HCT116 (cell line): Measurements from ENCODE around the gene RASSF5. TPM values are rescaled to one million over a fixed set of nuclear protein-coding genes. Genes with fewer than 3 reads are reported as not detected.

ENCODE experiments used
- ATAC-seq: fragments of 200-7000 bp; cut with Tn5 transposase; 2 replicates; pipeline ENCODE4 v1.9.1; 2020; ENCODE audit warnings: mild to moderate bottlenecking, moderate library complexity
- BruUV-seq: library from RNA; stranded (reverse); fragments of 400-500 nt; replicated peaks from 2 replicates; lab custom pipeline; 2021; lab: Mats Ljungman, UMichigan
- CTCF ChIA-PET: fragments of 300-600 bp; sonication (Branson Sonifier 250); formaldehyde crosslinking; loops from one replicate; lab custom pipeline; 2021; ENCODE audit warnings: antibody characterized with exemption; lab: Charles Lee
- POLR2A ChIA-PET: fragments of 300-600, 350-600 bp; sonication (Branson Sonifier 250); formaldehyde crosslinking; loops from one replicate; lab custom pipeline; 2021; ENCODE audit warnings: antibody characterized with exemption; lab: Charles Lee
- RAD21 ChIA-PET, 2 experiments: fragments of 300-600 bp; sonication (Branson Sonifier 250); formaldehyde crosslinking; loops; one replicate each; lab custom pipeline; 2023; ENCODE audit warnings: low total read pairs in 2 of 2; ENCODE audit not compliant: uncharacterized antibody in 2 of 2, unreplicated experiment in 2 of 2, low non-redundant PET in 1 of 2; lab: Charles Lee
- DNase-seq: peaks from one replicate; pipeline ENCODE4 v3.0.0-alpha.2; 2010; ENCODE audit warnings: low read depth, low spot score
- H2AFZ ChIP-seq: fragments of 200-600 bp; shearing (Covaris generic), sonication (generic); 2 replicates; pipeline ENCODE4 v1.6.1; 2017; ENCODE audit warnings: low read depth, mixed run types, mixed read lengths, antibody characterized with exemption, low read length; ENCODE audit not compliant: poor library complexity, severe bottlenecking
- H3K27ac ChIP-seq: 2 replicates; pipeline ENCODE4 v1.5.1; 2012; ENCODE audit warnings: low read depth, low read length
- H3K27me3 ChIP-seq: fragments of 200-600 bp; sonication (generic); 2 replicates; pipeline ENCODE4 v1.6.1; 2016; ENCODE audit warnings: mixed run types, low read length, mixed read lengths; ENCODE audit not compliant: insufficient read depth
- H3K36me3 ChIP-seq, 2 experiments: fragments of 200-500 bp in 1 of 2; fragments of 200-600 bp in 1 of 2; sonication (Bioruptor generic) in 1 of 2; sonication (generic) in 1 of 2; 2 replicates each; pipeline versions ENCODE4 v1.5.1 to v1.6.1; 2014 to 2016; ENCODE audit warnings: low read length in 2 of 2, inconsistent platforms in 1 of 2, mixed read lengths in 1 of 2, mixed run types in 1 of 2; ENCODE audit not compliant: insufficient read depth in 2 of 2, control insufficient read depth in 1 of 2
- H3K4me1 ChIP-seq, 2 experiments: fragments of 200-600 bp in 1 of 2; sonication (generic) in 1 of 2; 2 replicates each; pipeline versions ENCODE4 v1.5.1 to v1.6.1; 2012 to 2017; ENCODE audit warnings: low read length in 2 of 2, inconsistent platforms in 1 of 2, mild to moderate bottlenecking in 1 of 2, mixed read lengths in 1 of 2, mixed run types in 1 of 2, moderate library complexity in 1 of 2; ENCODE audit not compliant: insufficient read depth in 2 of 2, control insufficient read depth in 1 of 2
- H3K4me2 ChIP-seq: fragments of 200-600 bp; sonication (generic); 2 replicates; pipeline ENCODE4 v1.6.1; 2017; ENCODE audit warnings: mixed run types, low read length, mixed read lengths
- H3K4me3 ChIP-seq, 2 experiments: fragments of 200-600 bp in 1 of 2; sonication (generic) in 1 of 2; replicated peaks in 1 of 2; 2 replicates each; pipeline ENCODE4 v1.5.1; 2011 to 2016; ENCODE audit warnings: low read length in 2 of 2, control low read depth in 1 of 2, low read depth in 1 of 2, mild to moderate bottlenecking in 1 of 2, mixed read lengths in 1 of 2, mixed run types in 1 of 2
- H3K79me2 ChIP-seq: fragments of 200-600 bp; sonication (generic); 2 replicates; pipeline ENCODE4 v1.6.1; 2017; ENCODE audit warnings: mild to moderate bottlenecking, mixed run types, low read length, moderate library complexity, mixed read lengths; ENCODE audit not compliant: insufficient read depth
- H3K9ac ChIP-seq: fragments of 200-600 bp; sonication (generic); 2 replicates; pipeline ENCODE4 v1.6.1; 2016; ENCODE audit warnings: low read length, mixed read lengths
- H3K9me2 ChIP-seq: fragments of 200-600 bp; sonication (generic), shearing (Covaris generic); 2 replicates; pipeline ENCODE4 v1.6.1; 2017; ENCODE audit warnings: mixed run types, mild to moderate bottlenecking, moderate library complexity; ENCODE audit not compliant: insufficient read depth
- H3K9me3 ChIP-seq, 2 experiments: fragments of 200-500 bp in 1 of 2; fragments of 200-600 bp in 1 of 2; sonication (Bioruptor generic) in 1 of 2; sonication (generic) in 1 of 2; 2 replicates each; pipeline ENCODE4 v1.6.1; 2014 to 2017; ENCODE audit warnings: low read length in 2 of 2, mixed read lengths in 2 of 2, inconsistent platforms in 1 of 2, low read depth in 1 of 2, mild to moderate bottlenecking in 1 of 2, mixed run types in 1 of 2, moderate library complexity in 1 of 2; ENCODE audit not compliant: control insufficient read depth in 1 of 2, insufficient read depth in 1 of 2
- H4K20me1 ChIP-seq: fragments of 200-600 bp; sonication (generic), shearing (Covaris generic); 2 replicates; pipeline ENCODE4 v1.6.1; 2017; ENCODE audit warnings: mixed run types, mild to moderate bottlenecking, moderate library complexity; ENCODE audit not compliant: insufficient read depth
- CBX3 ChIP-seq: IDR thresholded peaks from 2 replicates; pipeline ENCODE4 v1.6.1; 2012; ENCODE audit warnings: low read depth
- CEBPB ChIP-seq: IDR thresholded peaks from 2 replicates; pipeline ENCODE4 v1.6.1; 2012; ENCODE audit warnings: low read depth
- CTCF ChIP-seq, 3 experiments: fragments of 200-600 bp in 1 of 3; sonication (generic) in 1 of 3; IDR thresholded peaks in 2 of 3; conservative IDR thresholded peaks in 1 of 3; 2 replicates each; pipeline ENCODE4 v1.5.1; 2012 to 2017; ENCODE audit warnings: low read depth in 2 of 3, low read length in 2 of 3, antibody characterized with exemption in 1 of 3, borderline replicate concordance in 1 of 3, control low read depth in 1 of 3, mild to moderate bottlenecking in 1 of 3, mixed read lengths in 1 of 3, mixed run types in 1 of 3, moderate library complexity in 1 of 3; ENCODE audit not compliant: insufficient read depth in 1 of 3
- EGR1 ChIP-seq: IDR thresholded peaks from 2 replicates; pipeline ENCODE4 v1.6.1; 2012; ENCODE audit warnings: low read depth
- ELF1 ChIP-seq: IDR thresholded peaks from 2 replicates; pipeline ENCODE4 v1.6.1; 2012; ENCODE audit warnings: low read depth, borderline replicate concordance
- EZH2 ChIP-seq: fragments of 200-600 bp; sonication (generic); IDR thresholded peaks from 2 replicates; pipeline ENCODE4 v1.6.1; 2017; ENCODE audit warnings: antibody characterized with exemption, mixed run types
- EZH2phosphoT487 ChIP-seq: fragments of 200-600 bp; IDR thresholded peaks from 2 replicates; pipeline ENCODE4 v1.6.1; 2018; ENCODE audit warnings: antibody characterized with exemption, borderline replicate concordance
- FOSL1 ChIP-seq: IDR thresholded peaks from 2 replicates; pipeline ENCODE4 v1.6.1; 2012; ENCODE audit warnings: low read depth
- POLR2A ChIP-seq: IDR thresholded peaks from 2 replicates; pipeline ENCODE4 v1.7.0; 2011; ENCODE audit warnings: borderline replicate concordance; ENCODE audit not compliant: insufficient read depth, insufficient read length; ENCODE audit errors: extremely low read depth
- RAD21 ChIP-seq: IDR thresholded peaks from 2 replicates; pipeline ENCODE4 v1.6.1; 2012; ENCODE audit warnings: low read depth, mild to moderate bottlenecking
- ZBTB33 ChIP-seq: IDR thresholded peaks from 2 replicates; pipeline ENCODE4 v1.6.1; 2011; ENCODE audit warnings: mild to moderate bottlenecking, low read length, moderate library complexity; ENCODE audit not compliant: insufficient replicate concordance; ENCODE audit errors: extremely low read depth
- ZFX ChIP-seq: fragments of 450-650 bp; IDR thresholded peaks from 2 replicates; pipeline ENCODE4 v1.6.1; 2017
- ZNF274 ChIP-seq: fragments of 200-500 bp; sonication (Bioruptor generic); IDR thresholded peaks from 2 replicates; pipeline ENCODE4 v1.6.1; 2014; ENCODE audit warnings: mild to moderate bottlenecking, low read depth, low read length, inconsistent platforms
- intact Hi-C: fragments of 100-400 bp; cut with micrococcal nuclease; formaldehyde crosslinking; loops from 2 replicates; pipeline ENCODE4 v1.10.0; 2022
- total RNA-seq: library from RNA; stranded (reverse); gene quantifications from one replicate; pipeline ENCODE4 v1.2.1, GENCODE V29; 2021; ENCODE audit not compliant: unreplicated experiment
- TF ChIP-seq, protein P1 (sequence below): IDR thresholded peaks from 2 replicates; pipeline ENCODE4 v1.6.1; 2012

Gene RASSF5
- total RNA-seq, 1 experiment from 2014 or later: 5.4 TPM

GRCh38 chr1:206497774-206498173, 9.6 kb upstream of the RASSF5 start:
- no peaks in the 10 kb centered on the region for H3K36me3 ChIP-seq
- no peaks in the 10 kb centered on the region for H3K9me2 ChIP-seq
- H3K9me3 ChIP-seq: no peaks in the 10 kb centered on the region
- ChIA-PET CTCF (interaction anchor here (2.7 kb wide), 1 partner anchor 8 kb away, joined by 12 read pairs; no protein-coding TSS in a partner anchor), RAD21 (no interaction called here), POLR2A (no interaction called here)
- no peak overlapping the region for H3K27ac ChIP-seq
- BruUV-seq: no TSS peak
- H2AFZ ChIP-seq: no peak overlapping the region
- H3K79me2 ChIP-seq: no peaks in the 10 kb centered on the region
- H3K4me2 ChIP-seq: no peak overlapping the region
- intact Hi-C loops: no loop called here
- no peak for ATAC-seq
- H3K4me1 ChIP-seq: peaks cover 35 to 56% of the 10 kb centered on the region in 2 experiments
- H3K27me3 ChIP-seq: no peaks in the 10 kb centered on the region
- H3K4me3 ChIP-seq: no peak overlapping the region
- H4K20me1 ChIP-seq: no peaks in the 10 kb centered on the region
- DNase-seq: no peak
- H3K9ac ChIP-seq: no peak overlapping the region
- TF ChIP-seq ELF1 (no peak), ZNF274 (no peak), EZH2 (no peak), RAD21 (no peak), CEBPB (no peak), CBX3 (no peak), EGR1 (no peak), CTCF (IDR thresholded peaks at IDR 0.05 in 2 of 3, conservative IDR thresholded peaks at IDR 0.05 in 1 of 3; ENCODE audit: borderline replicate concordance in 1 of 3, insufficient read depth in 1 of 3, low read depth in 2 of 3, low read length in 2 of 3) (no peak), ZFX (no peak), FOSL1 (no peak), ZBTB33 (no peak), POLR2A (no peak), EZH2phosphoT487 (no peak)
- TF ChIP-seq, protein P1, sequence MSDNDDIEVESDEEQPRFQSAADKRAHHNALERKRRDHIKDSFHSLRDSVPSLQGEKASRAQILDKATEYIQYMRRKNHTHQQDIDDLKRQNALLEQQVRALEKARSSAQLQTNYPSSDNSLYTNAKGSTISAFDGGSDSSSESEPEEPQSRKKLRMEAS: no peak
